GM12878 (cell line): ENCODE results near the gene SLC27A5. TPM values are rescaled to one million over a fixed set of nuclear protein-coding genes. Genes with fewer than 3 reads are reported as not detected.

ENCODE experiments used
- BCLAF1 ChIP-seq: fragments of 450-650 bp; IDR thresholded peaks from 2 replicates; pipeline ENCODE4 v1.6.1; 2017; ENCODE audit warnings: antibody characterized with exemption, mild to moderate bottlenecking, moderate library complexity
- CBFB ChIP-seq: IDR thresholded peaks from 2 replicates; pipeline ENCODE4 v1.6.1; 2016; ENCODE audit warnings: antibody characterized with exemption, low read depth
- CHD4 ChIP-seq: fragments of 200-600 bp; sonication (generic); IDR thresholded peaks from 2 replicates; pipeline ENCODE4 v1.6.1; 2016; ENCODE audit warnings: mild to moderate bottlenecking
- ELK1 ChIP-seq: IDR thresholded peaks from 2 replicates; pipeline ENCODE4 v1.6.1; 2012; ENCODE audit warnings: low read depth, low read length, improper control_type of control experiment
- HDAC2 ChIP-seq: fragments of 200-600 bp; sonication (generic); IDR thresholded peaks from 2 replicates; pipeline ENCODE4 v1.6.1; 2017
- KDM1A ChIP-seq: fragments of 200-600 bp; sonication (generic); IDR thresholded peaks from 2 replicates; pipeline ENCODE4 v1.6.1; 2016; ENCODE audit warnings: borderline replicate concordance
- LARP7 ChIP-seq: fragments of 450-650 bp; IDR thresholded peaks from 2 replicates; pipeline ENCODE4 v1.6.1; 2017; ENCODE audit warnings: mild to moderate bottlenecking
- NRF1 ChIP-seq: conservative IDR thresholded peaks from 2 replicates; pipeline ENCODE4 v1.6.1; 2011; ENCODE audit warnings: mild to moderate bottlenecking, low read depth, low read length, improper control_type of control experiment
- PBX3 ChIP-seq: IDR thresholded peaks from 2 replicates; pipeline ENCODE4 v1.6.1; 2011; ENCODE audit warnings: mild to moderate bottlenecking, low read depth, low read length, moderate library complexity; ENCODE audit not compliant: insufficient replicate concordance
- PML ChIP-seq: IDR thresholded peaks from 2 replicates; pipeline ENCODE4 v1.6.1; 2012; ENCODE audit warnings: low read length, inconsistent platforms
- POLR2A ChIP-seq: IDR thresholded peaks from 2 replicates; pipeline ENCODE4 v1.6.1; 2011; ENCODE audit warnings: low read depth, mild to moderate bottlenecking, low read length
- POLR2AphosphoS5 ChIP-seq: IDR thresholded peaks from 2 replicates; pipeline ENCODE4 v1.6.1; 2011; ENCODE audit warnings: mild to moderate bottlenecking, low read length, inconsistent platforms
- RAD51 ChIP-seq: fragments of 450-650 bp; IDR thresholded peaks from 2 replicates; pipeline ENCODE4 v1.6.1; 2016; ENCODE audit warnings: moderate library complexity, mild to moderate bottlenecking, inconsistent platforms
- RBBP5 ChIP-seq: fragments of 200-600 bp; sonication (generic); conservative IDR thresholded peaks from 2 replicates; pipeline ENCODE4 v1.6.1; 2016
- SMARCA5 ChIP-seq: fragments of 450-650 bp; IDR thresholded peaks from 2 replicates; pipeline ENCODE4 v1.6.1; 2017; ENCODE audit warnings: mild to moderate bottlenecking
- SRF ChIP-seq, 2 experiments: IDR thresholded peaks; 2 replicates each; pipeline ENCODE4 v1.6.1; 2011; ENCODE audit warnings: low read depth in 2 of 2, low read length in 2 of 2, mild to moderate bottlenecking in 1 of 2, moderate library complexity in 1 of 2
- WRNIP1 ChIP-seq: IDR thresholded peaks from 2 replicates; pipeline ENCODE4 v1.6.1; 2011; ENCODE audit warnings: low read depth, low read length, improper control_type of control experiment, borderline replicate concordance
- YBX1 ChIP-seq: fragments of 450-650 bp; IDR thresholded peaks from 2 replicates; pipeline ENCODE4 v1.6.1; 2016; ENCODE audit warnings: antibody characterized with exemption
- ZBTB33 ChIP-seq: fragments of 450-650 bp; IDR thresholded peaks from 2 replicates; pipeline ENCODE4 v1.6.1; 2017; ENCODE audit warnings: mild to moderate bottlenecking
- ZNF622 ChIP-seq: fragments of 450-650 bp; IDR thresholded peaks from 2 replicates; pipeline ENCODE4 v1.6.1; 2017; ENCODE audit warnings: mild to moderate bottlenecking, inconsistent platforms
- ZSCAN29 ChIP-seq: fragments of 450-650 bp; IDR thresholded peaks from 2 replicates; pipeline ENCODE4 v1.6.1; 2017; ENCODE audit warnings: mild to moderate bottlenecking, moderate library complexity
- polyA plus RNA-seq, 11 experiments: library from polyadenylated mRNA; depleted of rRNA in 4 of 11; unstranded in 6 of 11; stranded (reverse) in 5 of 11; fragments of >200 nt; fragmentation: Nextera tagmentation in 4 of 11; fragmentation: Illumina TruSeq in 1 of 11; extraction: Ambion mirVana in 4 of 11; extraction: Trizol in 1 of 11; gene quantifications; 1 replicate in 1 of 11; 2 replicates in 10 of 11; pipeline versions ENCODE4 v1.2.1 to v1.2.3, GENCODE V29; 2011 to 2016; ENCODE audit warnings: inconsistent platforms in 2 of 11, missing spikeins in 2 of 11, low read depth in 1 of 11
- total RNA-seq, 4 experiments: library from RNA; depleted of rRNA in 3 of 4; stranded (reverse); fragments of >200 nt in 3 of 4; fragmentation: Illumina TruSeq in 1 of 4; extraction: Trizol in 1 of 4; gene quantifications; 2 replicates each; pipeline versions ENCODE4 v1.2.1 to v1.2.3, GENCODE V29; 2013 to 2021
- TF ChIP-seq, protein P1 (sequence below): IDR thresholded peaks from 2 replicates; pipeline ENCODE4 v1.6.1; 2011; ENCODE audit warnings: borderline replicate concordance, low read depth, mild to moderate bottlenecking, moderate library complexity, mixed read lengths, low read length; ENCODE audit not compliant: insufficient read depth; ENCODE audit errors: extremely low read length

The SLC27A5 gene
- total and polyA plus RNA-seq, 10 of the 15 experiments (the other 5 are each of a cell fraction or from before 2014, with no cell fraction given), result 21.2 to 127 (median 31.8) TPM

DNA sequence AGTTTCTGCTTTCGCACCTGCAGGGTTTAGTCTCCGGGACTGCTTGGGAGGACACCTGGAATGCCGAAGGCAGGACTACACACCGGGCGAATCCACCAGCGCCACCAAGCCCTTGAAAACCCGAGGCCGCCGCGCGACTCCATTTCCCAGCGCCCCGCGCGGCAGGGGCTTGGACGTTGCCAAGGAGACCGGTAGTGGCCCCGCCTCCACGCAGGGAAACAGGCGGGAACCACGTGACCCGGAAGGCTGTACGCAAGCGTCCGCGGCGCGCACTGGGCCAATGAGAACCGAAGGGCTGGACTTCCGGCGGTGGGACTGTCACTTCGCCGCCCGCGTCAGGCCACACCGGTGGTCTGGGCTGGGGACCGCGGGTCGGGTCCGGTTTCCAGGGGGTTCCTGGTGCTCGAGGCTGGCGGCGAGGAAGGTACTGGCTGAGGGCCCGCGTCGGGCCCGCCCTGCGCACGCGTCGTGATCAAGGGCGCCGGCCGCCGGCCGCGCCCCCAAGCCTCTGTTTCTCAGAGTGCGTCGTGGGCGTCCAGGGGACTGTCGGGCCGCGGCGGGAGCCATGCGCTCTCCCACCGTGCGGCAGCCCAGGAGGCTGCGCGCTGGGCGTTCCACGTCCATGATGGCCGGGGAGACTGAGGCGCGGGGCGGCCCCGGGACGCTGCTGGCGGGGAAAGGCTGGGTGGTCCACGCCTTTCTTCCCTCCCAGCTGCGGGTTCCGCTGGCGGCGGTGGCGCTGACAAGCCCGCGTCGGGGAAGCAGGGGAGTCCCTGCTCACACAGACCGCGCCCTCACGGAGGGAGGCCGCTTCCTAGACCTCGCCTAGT is 44.8 kb downstream of the SLC27A5 start, which contains the start of gene ZNF324 (continued):
- TF ChIP-seq POLR2AphosphoS5 (peak; percentile 82; the same call in 1 of the 2 replicates), BCLAF1 (no peak), SMARCA5 (0 out of 2 replicates have a peak, but pooled peaks have one; percentile 31), POLR2A (peak; percentile 88), KDM1A (no peak), ELK1 (peak; percentile 86), ZSCAN29 (no peak), PBX3 (no peak), ZNF622 (no peak), PML (peak; percentile 44; the same call in 1 of the 2 replicates), RAD51 (peak; percentile 98), NRF1 (no peak), YBX1 (no peak), HDAC2 (no peak), CHD4 (no peak), RBBP5 (no peak), WRNIP1 (no peak), ZBTB33 (no peak), CBFB (no peak), LARP7 (peak; percentile 48; the same call in 1 of the 2 replicates), SRF (IDR thresholded peaks at IDR 0.05; ENCODE audit: low read depth in 2 of 2, low read length in 2 of 2) (no peak)
- TF ChIP-seq, protein P1, sequence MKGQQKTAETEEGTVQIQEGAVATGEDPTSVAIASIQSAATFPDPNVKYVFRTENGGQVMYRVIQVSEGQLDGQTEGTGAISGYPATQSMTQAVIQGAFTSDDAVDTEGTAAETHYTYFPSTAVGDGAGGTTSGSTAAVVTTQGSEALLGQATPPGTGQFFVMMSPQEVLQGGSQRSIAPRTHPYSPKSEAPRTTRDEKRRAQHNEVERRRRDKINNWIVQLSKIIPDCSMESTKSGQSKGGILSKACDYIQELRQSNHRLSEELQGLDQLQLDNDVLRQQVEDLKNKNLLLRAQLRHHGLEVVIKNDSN, result peak; percentile 94
